ENCODE data around the gene TUFT1.
A peak's percentile ranks its signal among the peaks of the same experiment; 100 is the strongest.

TUFT1 gene

DNA sequence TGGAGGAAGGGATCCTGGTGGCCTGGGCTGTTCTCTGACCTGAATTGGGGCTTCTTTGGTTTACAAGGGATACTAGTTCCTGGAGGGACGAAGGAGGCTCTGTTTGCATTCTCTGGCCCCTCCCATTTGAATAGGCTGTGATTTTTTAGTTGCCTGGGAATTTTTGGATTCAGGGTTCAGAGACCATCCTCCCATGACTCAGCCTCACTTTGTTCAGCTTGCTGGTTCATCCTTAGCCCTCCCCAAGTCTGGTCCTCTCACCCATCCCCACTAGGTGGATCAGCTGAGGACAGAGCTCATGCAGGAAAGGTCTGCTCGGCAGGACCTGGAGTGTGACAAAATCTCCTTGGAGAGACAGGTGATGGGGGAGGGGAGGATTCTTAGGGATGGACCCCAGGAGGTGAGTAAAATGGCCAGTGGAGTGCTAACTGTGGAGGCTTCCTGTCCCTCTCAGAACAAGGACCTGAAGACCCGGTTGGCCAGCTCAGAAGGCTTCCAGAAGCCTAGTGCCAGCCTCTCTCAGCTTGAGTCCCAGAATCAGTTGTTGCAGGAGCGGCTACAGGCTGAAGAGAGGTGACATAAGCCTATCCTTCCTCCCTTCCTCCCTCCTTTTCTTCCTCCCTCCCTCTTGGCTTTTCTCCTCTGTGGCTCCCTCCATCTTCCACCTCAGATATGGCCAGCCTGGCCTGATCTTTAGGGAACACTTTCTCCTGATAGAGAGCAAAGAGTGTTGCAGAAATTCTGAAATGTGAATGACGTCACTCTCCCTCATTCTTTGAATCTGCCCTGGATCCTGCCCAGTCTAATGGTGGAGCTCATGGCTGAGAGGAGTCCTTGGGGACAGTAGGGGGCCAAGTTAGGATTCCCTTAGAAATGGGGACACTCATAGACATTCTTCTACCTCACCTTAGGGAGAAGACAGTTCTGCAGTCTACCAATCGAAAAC is 4.5 kb upstream of the TUFT1 start:
- Histone ChIP-seq H3K9ac (no peak overlapping the region), H3K27me3 (peaks cover 11% of the 10 kb centered on the region), H3K4me1 (peaks cover 33% of the 10 kb centered on the region), H3K9me3 (peaks cover 6% of the 10 kb centered on the region; the same call in 1 of the 2 replicates), H4K20me1 (no peaks in the 10 kb centered on the region), H3K27ac (no peak overlapping the region), H3K4me2 (no peak overlapping the region), H3K36me3 (peaks cover 10% of the 10 kb centered on the region), H3K4me3 (no peak overlapping the region)
- TF ChIP-seq Cebpa-rat (IDR thresholded peaks at IDR 0.05) = no peak

- H3K4me2 ChIP-seq = no peak overlapping the region
- H3K4me1 ChIP-seq = peaks cover 40% of the 10 kb centered on the region
- no peak for TF ChIP-seq Cebpa-rat (IDR thresholded peaks at IDR 0.05)
- no peak overlapping the region for H3K9ac ChIP-seq
- no peak overlapping the region for H3K4me3 ChIP-seq
- H3K27me3 ChIP-seq = peaks cover 20% of the 10 kb centered on the region
- peaks cover 9% of the 10 kb centered on the region for H3K36me3 ChIP-seq
- H3K27ac ChIP-seq = no peak overlapping the region
- no peaks in the 10 kb centered on the region for H4K20me1 ChIP-seq
- H3K9me3 ChIP-seq = peaks cover 12% of the 10 kb centered on the region; the same call in 1 of the 2 replicates
Observed at GRCh38 chr1:151536499-151536898, 3.6 kb upstream of the TUFT1 start.

DNA sequence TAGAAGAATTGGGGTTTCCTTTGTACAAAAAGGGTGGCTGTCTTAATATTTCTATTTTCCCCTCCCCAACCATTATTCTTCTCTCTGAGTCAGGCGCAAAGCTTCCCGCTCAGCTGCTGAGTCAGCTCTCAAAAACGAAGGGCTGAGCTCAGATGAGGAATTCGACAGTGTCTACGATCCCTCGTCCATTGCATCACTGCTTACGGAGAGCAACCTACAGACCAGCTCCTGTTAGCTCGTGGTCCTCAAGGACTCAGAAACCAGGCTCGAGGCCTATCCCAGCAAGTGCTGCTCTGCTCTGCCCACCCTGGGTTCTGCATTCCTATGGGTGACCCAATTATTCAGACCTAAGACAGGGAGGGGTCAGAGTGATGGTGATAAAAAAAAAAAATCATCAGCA is 3.0 kb upstream of the TUFT1 start:
- no peaks in the 10 kb centered on the region for H4K20me1 ChIP-seq
- no peak overlapping the region for H3K4me2 ChIP-seq
- peaks cover 12% of the 10 kb centered on the region; the same call in 1 of the 2 replicates for H3K9me3 ChIP-seq
- H3K4me3 ChIP-seq = no peak overlapping the region
- no peak overlapping the region for H3K27ac ChIP-seq
- peaks cover 40% of the 10 kb centered on the region for H3K4me1 ChIP-seq
- H3K27me3 ChIP-seq = peaks cover 26% of the 10 kb centered on the region
- no peak for TF ChIP-seq Cebpa-rat (IDR thresholded peaks at IDR 0.05)
- peaks cover 9% of the 10 kb centered on the region for H3K36me3 ChIP-seq
- no peak overlapping the region for H3K9ac ChIP-seq

DNA sequence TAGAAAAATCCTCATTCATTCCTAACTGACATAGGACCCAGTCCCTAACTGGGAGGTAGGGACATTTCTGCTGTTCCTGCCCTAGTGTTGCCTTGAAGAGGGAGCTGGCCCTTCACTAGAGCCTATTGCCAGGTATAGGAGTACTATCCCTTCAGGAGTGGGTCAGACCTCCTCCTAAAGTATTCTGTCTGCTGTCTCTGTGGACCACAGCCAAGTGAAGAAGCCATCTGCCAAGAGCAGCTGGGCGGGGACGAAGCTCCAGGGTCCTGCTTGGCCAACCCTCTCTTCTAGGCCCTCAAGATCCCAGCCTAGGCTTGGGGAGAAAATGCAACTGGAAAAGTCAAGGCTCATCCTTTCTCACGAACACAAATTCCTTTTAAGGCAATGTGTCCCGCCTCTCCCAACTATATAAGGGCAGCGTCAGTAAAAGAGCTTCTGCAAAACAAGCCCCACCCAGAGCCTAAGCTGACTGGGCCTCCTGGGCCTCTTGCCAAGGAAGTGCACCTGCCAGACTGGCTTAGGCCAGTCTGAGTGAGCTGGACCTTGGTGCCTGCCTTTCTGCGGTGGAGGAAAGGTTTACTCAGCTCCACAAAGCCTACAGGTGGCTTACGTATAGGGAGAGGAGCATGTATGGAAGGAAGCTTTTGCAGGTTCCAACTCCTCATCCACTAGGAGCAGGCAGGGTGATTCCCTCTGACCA is 638 bp upstream of the TUFT1 start:
- Histone ChIP-seq H3K27me3 (peaks cover 31% of the 10 kb centered on the region), H4K20me1 (no peaks in the 10 kb centered on the region), H3K4me3 (no peak overlapping the region), H3K9ac (no peak overlapping the region), H3K36me3 (peaks cover 9% of the 10 kb centered on the region), H3K9me3 (peaks cover 12% of the 10 kb centered on the region; the same call in 1 of the 2 replicates), H3K27ac (no peak overlapping the region), H3K4me1 (peaks cover 26% of the 10 kb centered on the region), H3K4me2 (peak overlapping the region; percentile 96)
- no peak for TF ChIP-seq Cebpa-rat (IDR thresholded peaks at IDR 0.05)

DNA sequence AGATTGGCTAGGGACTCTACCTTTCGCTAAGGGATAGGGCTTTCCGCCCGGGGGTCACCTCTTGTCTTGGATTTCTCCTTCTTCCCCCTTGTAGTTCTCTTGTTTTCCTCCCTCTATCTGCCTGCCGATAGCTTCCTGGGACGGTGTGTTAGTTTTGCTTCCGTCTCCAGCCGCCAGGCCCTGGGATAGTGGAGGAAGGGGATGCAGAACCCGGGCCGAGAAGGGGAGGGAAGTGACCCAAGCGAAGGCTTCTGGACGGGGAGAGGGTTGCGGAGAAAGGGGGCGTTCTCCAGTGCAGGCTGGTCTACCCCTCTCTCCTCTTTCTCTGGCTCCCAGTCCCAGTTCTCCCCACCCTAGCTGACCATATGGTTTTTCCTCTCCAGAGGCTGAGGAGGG is 871 bp downstream of the TUFT1 start:
- Histone ChIP-seq H3K36me3 (peaks cover 9% of the 10 kb centered on the region), H3K4me2 (peak overlapping the region; percentile 96), H3K9me3 (peaks cover 12% of the 10 kb centered on the region; the same call in 1 of the 2 replicates), H3K27me3 (peaks cover 31% of the 10 kb centered on the region), H3K4me3 (peak overlapping the region; percentile 70), H3K27ac (no peak overlapping the region), H3K9ac (no peak overlapping the region), H4K20me1 (no peaks in the 10 kb centered on the region), H3K4me1 (peaks cover 20% of the 10 kb centered on the region)
- TF ChIP-seq Cebpa-rat (IDR thresholded peaks at IDR 0.05) = no peak

GRCh38 chr1:151541752-151542151 is 1.6 kb downstream of the TUFT1 start:
- Histone ChIP-seq H3K4me2 (no peak overlapping the region), H3K9me3 (peaks cover 12% of the 10 kb centered on the region; the same call in 1 of the 2 replicates), H3K9ac (no peak overlapping the region), H4K20me1 (no peaks in the 10 kb centered on the region), H3K4me1 (peaks cover 20% of the 10 kb centered on the region), H3K36me3 (peaks cover 7% of the 10 kb centered on the region), H3K4me3 (no peak overlapping the region), H3K27ac (no peak overlapping the region), H3K27me3 (peaks cover 31% of the 10 kb centered on the region)
- no peak for TF ChIP-seq Cebpa-rat (IDR thresholded peaks at IDR 0.05)

DNA sequence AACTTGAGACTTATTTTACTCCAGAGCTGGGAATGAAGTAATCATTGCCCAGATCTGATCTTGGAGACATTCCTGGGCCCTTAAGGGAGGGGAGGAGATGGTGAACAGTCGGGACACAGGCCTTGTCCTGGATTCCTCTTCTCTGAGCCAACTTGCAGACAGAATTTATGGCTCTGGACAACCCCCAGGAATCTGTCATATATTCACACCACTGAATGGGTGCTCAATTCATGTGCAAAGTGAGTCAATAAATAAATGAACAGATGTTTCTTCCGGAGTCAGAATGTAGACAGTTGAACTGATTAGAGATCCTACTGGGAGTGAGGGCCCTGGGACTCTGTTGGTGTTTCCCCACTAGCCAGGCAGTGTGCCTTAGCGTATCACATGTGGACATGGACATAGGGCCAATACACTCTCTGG is 2.6 kb downstream of the TUFT1 start:
- Histone ChIP-seq H3K9ac (no peak overlapping the region), H3K36me3 (no peaks in the 10 kb centered on the region), H3K9me3 (peaks cover 12% of the 10 kb centered on the region; the same call in 1 of the 2 replicates), H3K4me2 (no peak overlapping the region), H3K27ac (no peak overlapping the region), H3K27me3 (peaks cover 31% of the 10 kb centered on the region), H3K4me3 (no peak overlapping the region), H4K20me1 (no peaks in the 10 kb centered on the region), H3K4me1 (peaks cover 20% of the 10 kb centered on the region)
- no peak for TF ChIP-seq Cebpa-rat (IDR thresholded peaks at IDR 0.05)

DNA sequence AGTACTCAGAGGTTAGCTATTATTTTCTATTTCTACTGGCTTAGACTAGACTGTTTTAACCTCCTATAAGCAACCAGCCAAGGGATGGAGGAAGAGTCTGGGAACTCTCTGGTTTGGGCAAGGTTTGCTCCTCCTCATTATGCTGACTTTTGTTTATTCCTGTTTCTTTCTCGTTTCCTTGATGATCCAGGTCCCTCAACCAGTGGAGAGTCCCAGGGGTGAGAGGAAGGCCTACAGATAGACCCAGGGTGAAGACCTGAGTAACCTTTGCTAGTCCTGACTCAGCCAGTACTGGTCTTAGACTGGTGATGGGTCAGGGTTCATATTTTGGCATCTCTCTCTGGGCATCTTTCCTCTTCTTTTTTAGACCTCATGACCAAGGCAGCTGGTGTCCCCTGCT is 5.4 kb downstream of the TUFT1 start:
- H3K9me3 ChIP-seq = peaks cover 6% of the 10 kb centered on the region; the same call in 1 of the 2 replicates
- TF ChIP-seq Cebpa-rat (IDR thresholded peaks at IDR 0.05) = no peak
- H3K4me2 ChIP-seq = no peak overlapping the region

DNA sequence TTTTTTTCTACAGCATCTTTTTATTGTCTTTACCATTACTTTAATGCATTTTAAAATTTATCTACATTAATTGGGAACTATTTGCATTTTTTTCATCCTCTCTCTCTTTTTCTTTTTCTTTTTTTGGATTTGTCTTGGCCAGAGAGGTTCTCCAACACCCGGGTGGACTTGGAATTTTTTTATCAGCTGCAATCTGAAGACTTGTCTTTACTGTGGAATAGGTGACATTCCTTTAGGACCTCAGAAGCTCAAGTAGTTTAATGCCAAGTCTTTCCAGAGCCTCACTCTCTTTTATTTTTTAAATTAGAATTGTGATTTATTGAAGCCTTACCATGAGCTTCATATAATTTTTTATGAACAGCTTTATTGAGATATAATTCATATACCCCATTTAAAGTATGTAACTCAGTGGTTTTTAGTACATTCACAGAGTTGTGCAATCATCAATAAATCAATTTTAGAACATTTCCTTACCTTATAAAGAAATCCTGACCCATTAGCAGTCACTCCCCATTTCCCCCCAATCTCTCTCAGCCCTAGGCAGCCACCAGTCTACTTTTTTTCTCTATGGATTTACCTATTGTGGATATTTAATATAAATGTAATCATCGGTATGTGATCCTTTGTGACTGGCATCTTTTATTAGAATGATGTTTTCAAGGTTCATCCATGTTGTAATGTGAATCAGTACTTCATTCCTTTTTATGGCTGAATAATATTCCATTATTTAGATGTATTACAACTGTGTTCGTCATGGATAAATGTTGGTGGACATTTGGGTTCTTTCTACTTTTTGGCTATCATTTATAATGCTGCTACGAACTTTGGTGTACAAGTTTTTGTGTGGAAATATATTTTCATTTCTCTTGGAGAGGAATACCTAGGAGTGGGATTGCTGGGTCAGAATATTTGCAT is 6.2 kb downstream of the TUFT1 start:
- Histone ChIP-seq H4K20me1 (no peaks in the 10 kb centered on the region), H3K36me3 (no peaks in the 10 kb centered on the region), H3K4me3 (no peak overlapping the region), H3K9ac (no peak overlapping the region), H3K27me3 (peaks cover 14% of the 10 kb centered on the region), H3K27ac (no peak overlapping the region), H3K9me3 (no peaks in the 10 kb centered on the region), H3K4me2 (no peak overlapping the region), H3K4me1 (no peaks in the 10 kb centered on the region; the same call in 1 of the 2 replicates)
- no peak for TF ChIP-seq Cebpa-rat (IDR thresholded peaks at IDR 0.05)

More for the DNA sequence above, 5.4 kb downstream of the TUFT1 start:
- Histone ChIP-seq H3K4me1 (peaks cover 7% of the 10 kb centered on the region), H3K9ac (no peak overlapping the region), H3K27me3 (peaks cover 21% of the 10 kb centered on the region), H3K27ac (no peak overlapping the region), H3K4me3 (no peak overlapping the region), H3K36me3 (no peaks in the 10 kb centered on the region), H4K20me1 (no peaks in the 10 kb centered on the region)

All from BLaER1 (cell line).